ENCODE measurements around the gene COL20A1. TPM values are rescaled to one million over a fixed set of nuclear protein-coding genes. Genes with fewer than 3 reads are reported as not detected.
A peak's percentile ranks its signal among the peaks of the same experiment; 100 is the strongest.

The COL20A1 gene
- total RNA-seq, 3 donors from 2014 or later: not detected

DNA sequence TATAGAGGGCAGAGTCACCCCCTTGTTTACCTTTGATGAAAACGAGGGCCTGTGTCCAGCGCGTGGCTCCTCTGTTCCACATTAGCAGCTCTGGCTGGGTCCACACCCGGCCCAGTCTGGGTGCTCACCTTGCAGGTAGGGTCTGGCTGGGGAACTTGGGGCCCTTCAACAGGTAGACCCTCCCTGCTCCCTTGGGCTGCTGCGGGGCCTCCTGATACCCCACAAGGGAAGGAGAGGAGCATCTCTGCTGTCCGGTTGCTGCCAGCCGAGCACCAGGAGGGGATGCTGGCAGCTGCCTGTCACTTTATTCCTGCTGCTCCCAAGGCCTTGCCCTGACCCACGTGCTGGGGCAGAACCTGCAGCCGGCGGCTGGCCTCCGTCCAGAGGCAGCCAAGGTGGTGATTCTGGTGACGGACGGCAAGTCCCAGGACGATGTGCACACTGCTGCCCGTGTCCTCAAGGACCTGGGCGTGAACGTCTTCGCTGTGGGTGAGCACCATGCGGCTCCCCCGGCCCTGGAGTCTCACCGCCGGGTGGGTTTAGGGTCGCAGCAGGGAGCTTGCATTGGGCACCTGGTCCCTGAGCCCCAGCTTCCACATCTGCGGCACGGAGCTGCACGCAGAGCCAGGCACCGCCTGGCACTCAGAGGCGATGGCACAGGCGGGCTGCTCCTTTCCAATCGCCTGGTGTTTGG lies 15.4 kb downstream of the COL20A1 start:
- intact Hi-C loops (cut with DNase I, micrococcal nuclease): no loop called here
- no peak for ATAC-seq
- Histone ChIP-seq H3K36me3 (ENCODE audit: low read depth) (no peaks in the 10 kb centered on the region), H3K4me3 (no peak overlapping the region), H3K9me3 (no peaks in the 10 kb centered on the region), H3K4me1 (ENCODE audit: low read depth) (no peaks in the 10 kb centered on the region)
- no peak for DNase-seq
- TF ChIP-seq, protein P1, sequence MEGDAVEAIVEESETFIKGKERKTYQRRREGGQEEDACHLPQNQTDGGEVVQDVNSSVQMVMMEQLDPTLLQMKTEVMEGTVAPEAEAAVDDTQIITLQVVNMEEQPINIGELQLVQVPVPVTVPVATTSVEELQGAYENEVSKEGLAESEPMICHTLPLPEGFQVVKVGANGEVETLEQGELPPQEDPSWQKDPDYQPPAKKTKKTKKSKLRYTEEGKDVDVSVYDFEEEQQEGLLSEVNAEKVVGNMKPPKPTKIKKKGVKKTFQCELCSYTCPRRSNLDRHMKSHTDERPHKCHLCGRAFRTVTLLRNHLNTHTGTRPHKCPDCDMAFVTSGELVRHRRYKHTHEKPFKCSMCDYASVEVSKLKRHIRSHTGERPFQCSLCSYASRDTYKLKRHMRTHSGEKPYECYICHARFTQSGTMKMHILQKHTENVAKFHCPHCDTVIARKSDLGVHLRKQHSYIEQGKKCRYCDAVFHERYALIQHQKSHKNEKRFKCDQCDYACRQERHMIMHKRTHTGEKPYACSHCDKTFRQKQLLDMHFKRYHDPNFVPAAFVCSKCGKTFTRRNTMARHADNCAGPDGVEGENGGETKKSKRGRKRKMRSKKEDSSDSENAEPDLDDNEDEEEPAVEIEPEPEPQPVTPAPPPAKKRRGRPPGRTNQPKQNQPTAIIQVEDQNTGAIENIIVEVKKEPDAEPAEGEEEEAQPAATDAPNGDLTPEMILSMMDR (IDR thresholded peaks at IDR 0.05): no peak

DNA sequence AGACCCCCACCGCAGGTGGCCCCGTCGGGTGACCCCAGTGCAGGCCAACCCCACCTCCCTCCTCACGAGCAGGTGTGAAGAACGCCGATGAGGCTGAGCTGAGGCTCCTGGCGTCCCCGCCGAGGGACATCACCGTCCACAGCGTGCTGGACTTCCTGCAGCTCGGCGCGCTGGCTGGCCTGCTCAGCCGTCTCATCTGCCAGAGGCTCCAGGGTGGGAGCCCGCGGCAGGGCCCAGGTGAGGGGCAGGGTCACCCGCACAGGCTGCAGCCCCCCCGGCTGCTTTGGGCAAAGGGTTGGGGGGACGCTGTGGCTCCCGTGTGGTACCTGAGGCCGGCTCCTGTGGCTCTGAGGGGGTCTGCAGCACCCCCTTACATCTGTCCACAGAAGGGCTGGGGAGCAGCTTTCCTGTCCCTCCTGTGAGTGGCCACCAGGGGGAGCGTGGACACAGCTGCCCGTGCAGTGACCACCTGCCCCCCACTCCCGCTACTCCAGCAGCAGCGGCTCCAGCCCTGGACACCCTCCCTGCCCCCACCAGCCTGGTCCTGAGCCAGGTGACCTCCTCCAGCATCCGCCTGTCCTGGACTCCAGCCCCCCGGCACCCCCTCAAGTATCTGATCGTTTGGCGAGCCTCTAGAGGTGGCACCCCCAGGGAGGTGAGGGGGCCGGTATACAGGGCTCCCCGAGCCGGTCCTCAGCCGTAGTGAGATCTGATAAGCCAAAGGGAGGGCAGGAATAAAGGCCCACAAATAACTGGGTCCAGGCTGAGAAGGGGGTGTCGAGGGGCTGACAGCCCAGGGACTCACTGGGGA lies 16.5 kb downstream of the COL20A1 start:
- Histone ChIP-seq H3K4me3 (no peak overlapping the region), H3K9me3 (no peaks in the 10 kb centered on the region), H3K36me3 (ENCODE audit: low read depth) (no peaks in the 10 kb centered on the region), H3K4me1 (ENCODE audit: low read depth) (no peaks in the 10 kb centered on the region)
- DNase-seq (peak in 1 of 3 donors; percentile 34), ATAC-seq (peak; percentile 52)
- intact Hi-C loops (cut with DNase I, micrococcal nuclease): no loop called here
- TF ChIP-seq, protein P1 (IDR thresholded peaks at IDR 0.05): peak; percentile 46

DNA sequence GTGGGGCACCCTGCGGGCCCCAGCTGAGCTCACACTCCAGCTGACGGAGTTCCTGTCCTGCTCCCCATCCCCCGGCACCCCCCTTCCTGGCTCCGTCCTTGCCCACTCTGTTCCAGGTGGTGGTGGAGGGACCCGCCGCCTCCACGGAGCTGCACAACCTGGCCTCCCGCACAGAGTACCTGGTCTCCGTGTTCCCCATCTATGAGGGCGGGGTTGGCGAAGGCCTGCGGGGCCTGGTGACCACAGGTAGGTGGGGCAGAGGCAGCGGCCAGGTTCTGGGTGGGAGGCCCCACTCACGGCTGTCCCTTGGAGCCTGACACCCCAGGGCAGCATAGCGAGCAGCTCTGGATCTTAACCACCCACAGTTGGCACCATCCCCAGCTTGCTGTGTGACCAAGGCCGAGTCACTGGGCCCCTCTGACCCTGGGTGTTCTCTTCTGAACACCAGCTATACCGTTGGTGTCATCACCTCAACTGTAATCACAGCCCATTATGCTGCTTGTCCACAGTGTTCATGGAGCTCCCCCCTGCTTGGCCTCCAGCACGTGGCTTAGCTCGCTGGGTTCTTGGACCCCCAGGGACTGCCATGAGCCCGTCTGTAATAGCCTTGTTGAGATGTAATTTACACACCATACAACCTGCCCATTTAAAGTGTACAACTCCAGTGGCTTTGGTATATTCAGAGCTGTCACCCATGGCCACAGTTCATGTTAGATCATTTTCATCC lies 17.4 kb downstream of the COL20A1 start:
- TF ChIP-seq, protein P1 (IDR thresholded peaks at IDR 0.05): no peak
- Histone ChIP-seq H3K4me1 (ENCODE audit: low read depth) (no peaks in the 10 kb centered on the region), H3K9me3 (no peaks in the 10 kb centered on the region), H3K4me3 (no peak overlapping the region), H3K36me3 (ENCODE audit: low read depth) (no peaks in the 10 kb centered on the region)
- DNase-seq (no peak), ATAC-seq (no peak)
- intact Hi-C loops (cut with DNase I, micrococcal nuclease): no loop called here

DNA sequence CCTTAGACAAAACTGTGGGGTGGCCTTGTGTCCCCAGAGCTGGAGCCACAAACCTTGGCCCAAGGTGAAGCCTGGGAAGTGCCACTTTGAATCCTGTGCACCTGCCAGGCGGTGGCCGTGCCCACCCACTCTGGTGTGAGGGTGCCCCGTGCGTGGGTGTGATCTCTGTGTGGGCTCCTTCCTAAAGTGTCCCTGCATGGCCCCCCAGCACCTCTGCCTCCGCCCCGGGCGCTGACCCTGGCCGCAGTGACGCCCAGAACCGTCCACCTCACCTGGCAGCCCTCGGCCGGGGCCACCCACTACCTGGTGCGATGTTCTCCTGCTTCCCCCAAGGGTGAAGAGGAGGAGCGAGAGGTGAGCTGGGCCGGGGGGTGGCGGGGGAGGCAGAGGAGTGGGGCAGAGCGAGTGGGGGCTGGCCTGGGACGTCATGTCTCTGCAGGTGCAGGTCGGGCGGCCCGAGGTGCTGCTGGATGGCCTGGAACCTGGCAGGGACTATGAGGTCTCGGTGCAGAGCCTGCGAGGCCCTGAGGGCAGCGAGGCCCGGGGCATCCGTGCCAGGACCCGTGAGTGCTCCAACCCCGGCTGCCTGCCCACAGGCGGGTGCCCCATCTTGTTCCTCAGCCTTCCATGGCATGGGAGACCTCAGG lies 18.3 kb downstream of the COL20A1 start:
- intact Hi-C loops (cut with DNase I, micrococcal nuclease): no loop called here

DNA sequence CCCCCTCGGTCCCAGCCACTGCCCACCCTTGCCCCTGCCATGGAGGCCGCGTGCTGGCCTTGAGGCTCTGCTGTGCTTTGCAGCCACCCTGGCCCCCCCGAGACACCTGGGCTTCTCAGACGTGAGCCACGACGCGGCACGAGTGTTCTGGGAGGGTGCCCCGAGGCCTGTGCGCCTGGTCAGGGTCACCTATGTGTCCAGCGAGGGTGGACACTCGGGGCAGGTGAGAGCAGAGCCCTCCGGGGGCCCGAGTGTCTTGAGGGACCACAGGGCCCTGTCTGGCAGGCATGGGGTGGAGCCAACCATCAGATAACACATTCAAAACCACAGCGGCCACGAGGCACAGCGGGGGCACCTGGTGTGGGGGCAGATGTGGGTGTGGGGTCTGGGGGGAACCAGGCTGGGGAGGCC lies 18.9 kb downstream of the COL20A1 start:
- intact Hi-C loops (cut with DNase I, micrococcal nuclease): no loop called here
- DNase-seq: no peak
- TF ChIP-seq, protein P1 (IDR thresholded peaks at IDR 0.05): no peak

More for the DNA sequence above, 18.3 kb downstream of the COL20A1 start:
- DNase-seq: no peak
- TF ChIP-seq, protein P1 (IDR thresholded peaks at IDR 0.05): no peak
- H3K9me3 ChIP-seq: no peaks in the 10 kb centered on the region
- no peak overlapping the region for H3K4me3 ChIP-seq
- no peaks in the 10 kb centered on the region for H3K4me1 ChIP-seq (ENCODE audit: low read depth)
- no peaks in the 10 kb centered on the region for H3K36me3 ChIP-seq (ENCODE audit: low read depth)
- no peak for ATAC-seq

More for the DNA sequence above, 18.9 kb downstream of the COL20A1 start:
- H3K36me3 ChIP-seq (ENCODE audit: low read depth): no peaks in the 10 kb centered on the region
- no peaks in the 10 kb centered on the region for H3K9me3 ChIP-seq
- ATAC-seq: no peak
- no peaks in the 10 kb centered on the region for H3K4me1 ChIP-seq (ENCODE audit: low read depth)
- no peak overlapping the region for H3K4me3 ChIP-seq
